Measurements from ENCODE around the gene NECTIN1.

The NECTIN1 gene

GRCh38 chr11:119741369-119742262 is 12.6 kb upstream of the NECTIN1 start:
- peak; percentile 83 for TF ChIP-seq CTCF (IDR thresholded peaks at IDR 0.05; ENCODE audit: low read depth, low read length)
- no peak overlapping the region for H3K4me3 ChIP-seq (ENCODE audit: low read depth, low read length)

GRCh38 chr11:119739975-119740374 is 11.0 kb upstream of the NECTIN1 start:
- no peak overlapping the region for H3K4me3 ChIP-seq (ENCODE audit: low read depth, low read length)
- no peak for TF ChIP-seq CTCF (IDR thresholded peaks at IDR 0.05; ENCODE audit: low read depth, low read length)

- no peak for TF ChIP-seq CTCF (IDR thresholded peaks at IDR 0.05; ENCODE audit: low read depth, low read length)
- H3K4me3 ChIP-seq (ENCODE audit: low read depth, low read length), result no peak overlapping the region
Measured at GRCh38 chr11:119739021-119739703, 10.2 kb upstream of the NECTIN1 start.

- H3K4me3 ChIP-seq (ENCODE audit: low read depth, low read length), result no peak overlapping the region
- no peak for TF ChIP-seq CTCF (IDR thresholded peaks at IDR 0.05; ENCODE audit: low read depth, low read length)
Measured at GRCh38 chr11:119738059-119738439, 9.0 kb upstream of the NECTIN1 start.

GRCh38 chr11:119737366-119738058 is 8.5 kb upstream of the NECTIN1 start:
- TF ChIP-seq CTCF (IDR thresholded peaks at IDR 0.05; ENCODE audit: low read depth, low read length), result no peak
- no peak overlapping the region for H3K4me3 ChIP-seq (ENCODE audit: low read depth, low read length)

GRCh38 chr11:119734788-119735187 is 5.8 kb upstream of the NECTIN1 start:
- no peak for TF ChIP-seq CTCF (IDR thresholded peaks at IDR 0.05; ENCODE audit: low read depth, low read length)
- no peak overlapping the region for H3K4me3 ChIP-seq (ENCODE audit: low read depth, low read length)
